MCF 10A (cell line): ENCODE data around the gene SLC6A7. TPM values are rescaled to one million over a fixed set of nuclear protein-coding genes. Genes with fewer than 3 reads are reported as not detected.

ENCODE experiments used
- BruUV-seq: library from RNA; stranded (reverse); fragments of 400-500 nt; replicated peaks from 2 replicates; lab custom pipeline; 2021; lab: Mats Ljungman, UMichigan
- CTCF ChIA-PET: fragments of 300-600 bp; sonication (Branson Sonifier 250); formaldehyde crosslinking; extraction: SDS; loops from one replicate; lab custom pipeline; 2021; ENCODE audit warnings: antibody characterized with exemption, inconsistent platforms; lab: Yijun Ruan, JAX
- POLR2A ChIA-PET: fragments of 300-600, 350-650 bp; sonication (Branson Sonifier 250); formaldehyde crosslinking; extraction: SDS; loops from one replicate; lab custom pipeline; 2020; ENCODE audit warnings: antibody characterized with exemption, inconsistent platforms; lab: Yijun Ruan, JAX
- DNase-seq: peaks from one replicate; pipeline ENCODE4 v3.0.0-alpha.2; 2018; ENCODE audit not compliant: unreplicated experiment
- H3K27ac Mint-ChIP-seq: one replicate; pipeline ENCODE4 v1.8.0; 2022; ENCODE audit warnings: mild to moderate bottlenecking, low read depth, mixed read lengths; ENCODE audit not compliant: unreplicated experiment
- H3K27me3 Mint-ChIP-seq: one replicate; pipeline ENCODE4 v1.8.0; 2022; ENCODE audit warnings: mixed read lengths; ENCODE audit not compliant: insufficient read depth, unreplicated experiment
- H3K36me3 Mint-ChIP-seq: one replicate; pipeline ENCODE4 v1.8.0; 2022; ENCODE audit warnings: mild to moderate bottlenecking, moderate library complexity, mixed read lengths; ENCODE audit not compliant: insufficient read depth, unreplicated experiment
- H3K4me1 Mint-ChIP-seq: one replicate; pipeline ENCODE4 v1.8.0; 2022; ENCODE audit warnings: mixed read lengths; ENCODE audit not compliant: insufficient read depth, unreplicated experiment
- H3K4me3 Mint-ChIP-seq: one replicate; pipeline ENCODE4 v1.8.0; 2022; ENCODE audit warnings: mild to moderate bottlenecking, moderate library complexity, mixed read lengths; ENCODE audit not compliant: unreplicated experiment
- H3K9me3 Mint-ChIP-seq: one replicate; pipeline ENCODE4 v1.8.0; 2022; ENCODE audit warnings: mixed read lengths; ENCODE audit not compliant: unreplicated experiment
- intact Hi-C: fragments of 100-400 bp; cut with micrococcal nuclease; formaldehyde crosslinking; loops from 2 replicates; pipeline ENCODE4 v1.14.1; 2022
- total RNA-seq: library from RNA; stranded (reverse); gene quantifications from 2 replicates; pipeline ENCODE4 v1.2.3, GENCODE V29; 2022
- TF ChIP-seq, protein P1 (sequence below): fragments of 200-600 bp; IDR thresholded peaks from one replicate; pipeline ENCODE4 v1.8.0; 2022; ENCODE audit warnings: antibody characterized with exemption, mild to moderate bottlenecking; ENCODE audit not compliant: unreplicated experiment

The SLC6A7 gene
- total RNA-seq, 1 experiment from 2014 or later = not detected

DNA sequence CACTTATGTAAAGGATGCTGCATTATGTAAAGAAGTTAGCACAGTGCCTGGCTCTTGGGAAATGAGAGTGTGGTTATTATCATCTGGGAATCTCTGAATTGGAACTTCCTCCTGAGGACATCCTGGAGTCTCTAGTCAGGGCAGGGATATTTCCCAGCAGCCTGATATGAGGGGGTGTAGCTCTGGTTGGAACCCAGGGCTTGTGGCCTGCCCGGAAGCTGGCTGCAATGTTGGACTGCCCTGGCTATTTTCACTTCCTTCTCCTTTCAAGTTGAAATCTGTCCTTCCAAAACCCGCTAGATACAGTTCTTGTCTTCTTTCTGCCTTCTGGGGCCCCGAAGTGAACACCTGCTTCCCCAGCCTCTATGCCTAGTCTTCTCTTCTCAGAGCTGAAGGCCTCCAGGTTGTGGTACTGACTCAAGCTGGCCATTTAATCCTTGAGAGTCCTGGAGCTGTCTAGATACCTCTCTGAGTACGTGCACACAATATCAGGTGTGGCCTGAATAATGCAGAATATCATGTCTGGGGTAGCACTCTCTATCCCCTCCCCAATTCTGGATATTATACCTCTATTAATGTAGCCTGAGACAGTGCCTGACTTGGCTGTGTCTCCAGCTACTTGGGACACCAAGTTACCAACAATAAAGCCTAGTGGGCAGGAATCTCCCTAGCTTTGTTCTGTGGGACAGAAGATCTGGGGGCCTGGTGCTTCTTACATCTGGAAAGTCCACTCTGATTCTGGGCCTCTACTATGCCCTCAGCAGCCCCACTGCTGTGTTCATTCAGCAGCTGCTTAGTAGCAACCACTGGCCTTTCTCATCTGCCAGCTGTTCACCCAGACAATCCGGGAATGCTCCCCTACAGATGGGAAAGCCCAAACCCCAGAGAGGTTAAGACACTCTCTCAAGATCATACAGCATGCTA, 45.0 kb downstream of the SLC6A7 start:
- no peaks in the 10 kb centered on the region for H3K27me3 Mint-ChIP-seq
- no peak for DNase-seq

DNA sequence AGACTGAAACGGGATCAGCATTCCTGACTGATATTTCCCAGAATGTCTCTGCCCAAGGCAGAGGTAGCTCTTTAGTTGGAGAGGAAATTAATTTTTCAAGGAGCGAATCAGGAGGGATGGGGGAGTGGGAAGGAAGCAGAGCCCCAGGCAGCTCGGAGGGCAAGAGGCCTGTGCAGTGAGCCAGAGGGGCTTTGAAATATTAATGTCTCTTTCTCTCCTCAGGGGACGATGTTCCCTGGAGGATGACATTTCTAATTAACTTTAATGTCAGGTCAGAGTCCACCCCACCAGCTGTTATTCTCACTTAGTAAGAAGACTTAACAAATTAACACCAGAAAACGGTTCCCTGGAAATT, 45.6 kb downstream of the SLC6A7 start:
- H3K4me1 Mint-ChIP-seq = no peaks in the 10 kb centered on the region
- CTCF ChIA-PET = interaction anchor here (0.6 to 2.4 kb wide), 7 partner anchors 12 to 401 kb away, joined by 3 to 10 read pairs (median 3); no protein-coding TSS in a partner anchor
- intact Hi-C loops = no loop called here
- no TSS peak for BruUV-seq
- POLR2A ChIA-PET = no interaction called here
- no peaks in the 10 kb centered on the region for H3K36me3 Mint-ChIP-seq
- H3K27me3 Mint-ChIP-seq = no peaks in the 10 kb centered on the region
- H3K27ac Mint-ChIP-seq = no peak overlapping the region
- H3K4me3 Mint-ChIP-seq = no peak overlapping the region
- TF ChIP-seq, protein P1, sequence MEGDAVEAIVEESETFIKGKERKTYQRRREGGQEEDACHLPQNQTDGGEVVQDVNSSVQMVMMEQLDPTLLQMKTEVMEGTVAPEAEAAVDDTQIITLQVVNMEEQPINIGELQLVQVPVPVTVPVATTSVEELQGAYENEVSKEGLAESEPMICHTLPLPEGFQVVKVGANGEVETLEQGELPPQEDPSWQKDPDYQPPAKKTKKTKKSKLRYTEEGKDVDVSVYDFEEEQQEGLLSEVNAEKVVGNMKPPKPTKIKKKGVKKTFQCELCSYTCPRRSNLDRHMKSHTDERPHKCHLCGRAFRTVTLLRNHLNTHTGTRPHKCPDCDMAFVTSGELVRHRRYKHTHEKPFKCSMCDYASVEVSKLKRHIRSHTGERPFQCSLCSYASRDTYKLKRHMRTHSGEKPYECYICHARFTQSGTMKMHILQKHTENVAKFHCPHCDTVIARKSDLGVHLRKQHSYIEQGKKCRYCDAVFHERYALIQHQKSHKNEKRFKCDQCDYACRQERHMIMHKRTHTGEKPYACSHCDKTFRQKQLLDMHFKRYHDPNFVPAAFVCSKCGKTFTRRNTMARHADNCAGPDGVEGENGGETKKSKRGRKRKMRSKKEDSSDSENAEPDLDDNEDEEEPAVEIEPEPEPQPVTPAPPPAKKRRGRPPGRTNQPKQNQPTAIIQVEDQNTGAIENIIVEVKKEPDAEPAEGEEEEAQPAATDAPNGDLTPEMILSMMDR = no peak
- no peak for DNase-seq
- H3K9me3 Mint-ChIP-seq = no peaks in the 10 kb centered on the region

More for the DNA sequence above, 45.0 kb downstream of the SLC6A7 start:
- TF ChIP-seq, protein P1 = no peak
- CTCF ChIA-PET = interaction anchor here (0.6 to 2.4 kb wide), 11 partner anchors 12 to 401 kb away, joined by 3 to 15 read pairs (median 3); no protein-coding TSS in a partner anchor
- Mint-ChIP-seq H3K27ac (no peak overlapping the region), H3K9me3 (no peaks in the 10 kb centered on the region), H3K4me1 (no peaks in the 10 kb centered on the region), H3K36me3 (no peaks in the 10 kb centered on the region), H3K4me3 (no peak overlapping the region)
- intact Hi-C loops = no loop called here
- no TSS peak for BruUV-seq
- POLR2A ChIA-PET = no interaction called here

DNA sequence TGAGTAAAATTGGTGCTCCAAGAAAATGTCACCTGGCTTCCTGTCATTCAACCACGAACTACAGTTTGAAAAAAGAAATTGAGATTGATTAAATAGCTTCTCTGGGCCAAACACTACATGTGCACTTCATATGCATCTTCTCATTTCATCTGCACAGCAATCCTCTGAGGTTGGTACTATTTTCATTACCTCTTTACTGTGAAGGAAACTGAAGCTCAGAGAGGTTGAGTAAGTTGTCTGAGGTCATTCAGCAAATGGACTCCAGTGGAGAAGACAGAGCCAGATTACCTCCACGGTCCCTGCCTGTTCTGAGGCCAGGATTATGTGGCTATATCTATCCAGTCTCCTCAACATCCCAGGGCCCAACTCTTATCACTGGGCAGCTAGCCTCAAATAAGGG, 46.5 kb downstream of the SLC6A7 start:
- Mint-ChIP-seq H3K27ac (no peak overlapping the region), H3K4me1 (no peaks in the 10 kb centered on the region), H3K27me3 (no peaks in the 10 kb centered on the region), H3K36me3 (no peaks in the 10 kb centered on the region), H3K4me3 (no peak overlapping the region), H3K9me3 (no peaks in the 10 kb centered on the region)
- TF ChIP-seq, protein P1 = no peak
- ChIA-PET POLR2A (no interaction called here), CTCF (interaction anchor here (0.6 to 2.4 kb wide), 6 partner anchors 22 to 402 kb away, joined by 3 to 10 read pairs (median 3); no protein-coding TSS in a partner anchor)
- no peak for DNase-seq
- BruUV-seq = no TSS peak
- intact Hi-C loops = no loop called here
